HepG2 (cell line): ENCODE data around the gene TNXB. TPM values are rescaled to one million over a fixed set of nuclear protein-coding genes. Genes with fewer than 3 reads are reported as not detected.
A peak's percentile ranks its signal among the peaks of the same experiment; 100 is the strongest.

ENCODE experiments used
- ARID2 ChIP-seq: sonication (generic); formaldehyde crosslinking; IDR thresholded peaks from 2 replicates; pipeline ENCODE4 v1.8.1; 2022; ENCODE audit warnings: mild to moderate bottlenecking, missing genetic modification reagents, borderline replicate concordance
- BRCA1 ChIP-seq: sonication (generic); formaldehyde crosslinking; IDR thresholded peaks from 2 replicates; pipeline ENCODE4 v1.4.0; 2020; ENCODE audit warnings: missing genetic modification reagents
- ELF1 ChIP-seq: sonication (generic); formaldehyde crosslinking; IDR thresholded peaks from 2 replicates; pipeline ENCODE4 v1.4.0; 2020; ENCODE audit warnings: missing genetic modification reagents
- ISL2 ChIP-seq: sonication (generic); formaldehyde crosslinking; IDR thresholded peaks from 2 replicates; pipeline ENCODE4 v1.5.0; 2020; ENCODE audit warnings: missing genetic modification reagents
- KDM2A ChIP-seq: sonication (generic); formaldehyde crosslinking; IDR thresholded peaks from 2 replicates; pipeline ENCODE4 v1.4.0; 2020; ENCODE audit warnings: low read depth, missing genetic modification reagents, borderline replicate concordance
- MTF2 ChIP-seq: sonication (generic); formaldehyde crosslinking; IDR thresholded peaks from 2 replicates; pipeline ENCODE4 v1.5.0; 2020; ENCODE audit warnings: missing genetic modification reagents, borderline replicate concordance
- NR2C2 ChIP-seq: sonication (generic); formaldehyde crosslinking; IDR thresholded peaks from 2 replicates; pipeline ENCODE4 v1.4.0; 2020; ENCODE audit warnings: missing genetic modification reagents, mild to moderate bottlenecking, moderate library complexity, borderline replicate concordance
- PHB2 ChIP-seq: fragments of 450-650 bp; IDR thresholded peaks from 2 replicates; pipeline ENCODE4 v1.6.1; 2018; ENCODE audit not compliant: partially characterized antibody
- PHF20 ChIP-seq: sonication (generic); formaldehyde crosslinking; IDR thresholded peaks from 2 replicates; pipeline ENCODE4 v1.5.0; 2020; ENCODE audit warnings: mild to moderate bottlenecking, missing genetic modification reagents
- POLR2G ChIP-seq: fragments of 200-400 bp; formaldehyde crosslinking; IDR thresholded peaks from 2 replicates; pipeline ENCODE4 v1.6.1; 2018; ENCODE audit warnings: mild to moderate bottlenecking, low read depth, low read length, moderate library complexity
- PPARG ChIP-seq: conservative IDR thresholded peaks from 2 replicates; pipeline ENCODE4 v1.6.1; 2016; ENCODE audit warnings: missing biosample characterization, missing genetic modification reagents
- RAD21 ChIP-seq: fragments of 450-650 bp; formaldehyde crosslinking; IDR thresholded peaks from 2 replicates; pipeline ENCODE4 v1.5.0; 2020; ENCODE audit warnings: mild to moderate bottlenecking
- ZBTB38 ChIP-seq: sonication (generic); formaldehyde crosslinking; IDR thresholded peaks from 2 replicates; pipeline ENCODE4 v1.5.1; 2020; ENCODE audit warnings: mild to moderate bottlenecking, missing genetic modification reagents
- ZFP37 ChIP-seq: sonication (generic); formaldehyde crosslinking; IDR thresholded peaks from 2 replicates; pipeline ENCODE4 v1.4.0; 2020; ENCODE audit warnings: missing genetic modification reagents, borderline replicate concordance
- ZFP41 ChIP-seq: sonication (generic); formaldehyde crosslinking; IDR thresholded peaks from 2 replicates; pipeline ENCODE4 v1.4.0; 2020; ENCODE audit warnings: mild to moderate bottlenecking, missing genetic modification reagents, borderline replicate concordance
- ZNF101 ChIP-seq: sonication (generic); formaldehyde crosslinking; IDR thresholded peaks from 2 replicates; pipeline ENCODE4 v1.4.0; 2020; ENCODE audit warnings: mild to moderate bottlenecking, low read depth, missing genetic modification reagents, borderline replicate concordance
- ZNF280B ChIP-seq: sonication (generic); formaldehyde crosslinking; IDR thresholded peaks from 2 replicates; pipeline ENCODE4 v1.5.0; 2020; ENCODE audit warnings: missing genetic modification reagents, mild to moderate bottlenecking, borderline replicate concordance
- ZNF605 ChIP-seq: sonication (generic); formaldehyde crosslinking; IDR thresholded peaks from 2 replicates; pipeline ENCODE4 v1.8.0; 2022; ENCODE audit warnings: mild to moderate bottlenecking, missing genetic modification reagents
- ZNF768 ChIP-seq: sonication (generic); formaldehyde crosslinking; IDR thresholded peaks from 2 replicates; pipeline ENCODE4 v1.4.0; 2020; ENCODE audit warnings: missing genetic modification reagents
- ZNF777 ChIP-seq: sonication (generic); formaldehyde crosslinking; IDR thresholded peaks from 2 replicates; pipeline ENCODE4 v1.4.0; 2020; ENCODE audit warnings: missing genetic modification reagents
- ZNF780A ChIP-seq: sonication (generic); formaldehyde crosslinking; IDR thresholded peaks from 2 replicates; pipeline ENCODE4 v1.8.0; 2022; ENCODE audit warnings: mild to moderate bottlenecking, missing genetic modification reagents, moderate library complexity
- ZNF839 ChIP-seq: sonication (generic); formaldehyde crosslinking; IDR thresholded peaks from 2 replicates; pipeline ENCODE4 v1.4.0; 2020; ENCODE audit warnings: missing genetic modification reagents, mild to moderate bottlenecking, borderline replicate concordance
- ZSCAN20 ChIP-seq: sonication (generic); formaldehyde crosslinking; IDR thresholded peaks from 2 replicates; pipeline ENCODE4 v1.4.0; 2020; ENCODE audit warnings: missing genetic modification reagents, mild to moderate bottlenecking, borderline replicate concordance
- ZSCAN9 ChIP-seq: IDR thresholded peaks from 2 replicates; pipeline ENCODE4 v1.6.1; 2016; ENCODE audit warnings: borderline replicate concordance
- polyA plus RNA-seq, 8 experiments: library from polyadenylated mRNA; depleted of rRNA in 3 of 8; stranded (reverse) in 7 of 8; unstranded in 1 of 8; fragments of >200 nt; fragmentation: Illumina TruSeq in 4 of 8; extraction: Trizol in 4 of 8; gene quantifications; 2 replicates each; pipeline versions ENCODE4 v1.2.1 to v1.2.3, GENCODE V29; 2011 to 2016; ENCODE audit warnings: low read depth in 4 of 8, missing spikeins in 1 of 8, mixed read lengths in 1 of 8; ENCODE audit not compliant: insufficient read depth in 1 of 8
- total RNA-seq, 5 experiments: library from RNA; depleted of rRNA; stranded (reverse); fragments of >200 nt; fragmentation: Illumina TruSeq; extraction: Trizol; gene quantifications; 2 replicates each; pipeline ENCODE4 v1.2.3, GENCODE V29; 2016; ENCODE audit warnings: low read depth in 1 of 5
- TF ChIP-seq, protein P1 (sequence below): sonication (generic); formaldehyde crosslinking; IDR thresholded peaks from 2 replicates; pipeline ENCODE4 v1.5.1; 2020; ENCODE audit warnings: mild to moderate bottlenecking, missing genetic modification reagents, moderate library complexity

Gene TNXB
- total and polyA plus RNA-seq, 2 of the 13 experiments (the other 11 are each of a cell fraction or from before 2014, with no cell fraction given) = 1.6 to 2.7 TPM

GRCh38 chr6:32118782-32119628 is 9.9 kb upstream of the TNXB start (continued):
- TF ChIP-seq ARID2 (no peak), PPARG (CRISPR knock-in tag) (peak; percentile 44; the same call in 1 of the 2 replicates), ZSCAN20 (peak; percentile 96; the same call in 1 of the 2 replicates), ZSCAN9 (CRISPR knock-in tag) (peak; percentile 21; the same call in 1 of the 2 replicates), KDM2A (CRISPR knock-in tag) (peak; percentile 85), ZNF605 (peak; percentile 44; the same call in 1 of the 2 replicates), ZNF839 (CRISPR knock-in tag) (no peak), ZNF777 (peak; percentile 74), ZNF780A (CRISPR knock-in tag) (no peak), PHF20 (CRISPR knock-in tag) (peak; percentile 17; the same call in 1 of the 2 replicates), RAD21 (CRISPR knock-in tag) (peak; percentile 97), POLR2G (peak; percentile 72), NR2C2 (CRISPR knock-in tag) (0 out of 2 replicates have a peak, but pooled peaks have one; percentile 45), ZNF768 (CRISPR knock-in tag) (peak; percentile 57; the same call in 1 of the 2 replicates), ZBTB38 (CRISPR knock-in tag) (no peak), ZFP37 (CRISPR knock-in tag) (peak; percentile 54; the same call in 1 of the 2 replicates), MTF2 (CRISPR knock-in tag) (no peak), ISL2 (CRISPR knock-in tag) (peak; percentile 79), ELF1 (peak; percentile 40; the same call in 1 of the 2 replicates), ZFP41 (no peak), BRCA1 (CRISPR knock-in tag) (peak; percentile 95; the same call in 1 of the 2 replicates), ZNF280B (0 out of 2 replicates have a peak, but pooled peaks have one; percentile 22), PHB2 (no peak), ZNF101 (CRISPR knock-in tag) (no peak)
- TF ChIP-seq, protein P1, sequence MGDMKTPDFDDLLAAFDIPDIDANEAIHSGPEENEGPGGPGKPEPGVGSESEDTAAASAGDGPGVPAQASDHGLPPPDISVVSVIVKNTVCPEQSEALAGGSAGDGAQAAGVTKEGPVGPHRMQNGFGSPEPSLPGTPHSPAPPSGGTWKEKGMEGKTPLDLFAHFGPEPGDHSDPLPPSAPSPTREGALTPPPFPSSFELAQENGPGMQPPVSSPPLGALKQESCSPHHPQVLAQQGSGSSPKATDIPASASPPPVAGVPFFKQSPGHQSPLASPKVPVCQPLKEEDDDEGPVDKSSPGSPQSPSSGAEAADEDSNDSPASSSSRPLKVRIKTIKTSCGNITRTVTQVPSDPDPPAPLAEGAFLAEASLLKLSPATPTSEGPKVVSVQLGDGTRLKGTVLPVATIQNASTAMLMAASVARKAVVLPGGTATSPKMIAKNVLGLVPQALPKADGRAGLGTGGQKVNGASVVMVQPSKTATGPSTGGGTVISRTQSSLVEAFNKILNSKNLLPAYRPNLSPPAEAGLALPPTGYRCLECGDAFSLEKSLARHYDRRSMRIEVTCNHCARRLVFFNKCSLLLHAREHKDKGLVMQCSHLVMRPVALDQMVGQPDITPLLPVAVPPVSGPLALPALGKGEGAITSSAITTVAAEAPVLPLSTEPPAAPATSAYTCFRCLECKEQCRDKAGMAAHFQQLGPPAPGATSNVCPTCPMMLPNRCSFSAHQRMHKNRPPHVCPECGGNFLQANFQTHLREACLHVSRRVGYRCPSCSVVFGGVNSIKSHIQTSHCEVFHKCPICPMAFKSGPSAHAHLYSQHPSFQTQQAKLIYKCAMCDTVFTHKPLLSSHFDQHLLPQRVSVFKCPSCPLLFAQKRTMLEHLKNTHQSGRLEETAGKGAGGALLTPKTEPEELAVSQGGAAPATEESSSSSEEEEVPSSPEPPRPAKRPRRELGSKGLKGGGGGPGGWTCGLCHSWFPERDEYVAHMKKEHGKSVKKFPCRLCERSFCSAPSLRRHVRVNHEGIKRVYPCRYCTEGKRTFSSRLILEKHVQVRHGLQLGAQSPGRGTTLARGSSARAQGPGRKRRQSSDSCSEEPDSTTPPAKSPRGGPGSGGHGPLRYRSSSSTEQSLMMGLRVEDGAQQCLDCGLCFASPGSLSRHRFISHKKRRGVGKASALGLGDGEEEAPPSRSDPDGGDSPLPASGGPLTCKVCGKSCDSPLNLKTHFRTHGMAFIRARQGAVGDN (CRISPR knock-in tag) = peak; percentile 77
